ENCODE data around the gene POU2F2. TPM values are rescaled to one million over a fixed set of nuclear protein-coding genes. Genes with fewer than 3 reads are reported as not detected.

Gene POU2F2
- total RNA-seq, 4 donors from 2014 or later = 0.67 to 3.8 (median 1.0) TPM

GRCh38 chr19:42121036-42121621 is 11.1 kb downstream of the POU2F2 start:
- TF ChIP-seq POLR2A (IDR thresholded peaks at IDR 0.05) (no peak), CTCF (IDR thresholded peaks at IDR 0.05) (no peak)
- 55 to 68% methylated on average over 5 of the region's 5 CpGs for WGBS, 2 donors
- no peak overlapping the region for H3K4me3 ChIP-seq (ENCODE audit: low read depth, poor library complexity, severe bottlenecking)
- DNase-seq (ENCODE audit: low spot score in 2 of 2) = no peak
- intact Hi-C loops (cut with DNase I; ENCODE audit: low total_unique reads) = loop anchor here (10.0 kb wide), 1 partner anchor 194 kb away; the partner anchor contains the start of gene TMEM145

- intact Hi-C loops (cut with DNase I; ENCODE audit: low total_unique reads) = loop anchor here (10.0 kb wide), 1 partner anchor 194 kb away; the partner anchor contains the start of gene TMEM145
- TF ChIP-seq CTCF (IDR thresholded peaks at IDR 0.05) = no peak
- TF ChIP-seq POLR2A (IDR thresholded peaks at IDR 0.05) = no peak
- no peak overlapping the region for H3K4me3 ChIP-seq (ENCODE audit: low read depth, poor library complexity, severe bottlenecking)
- 89 to 94% methylated on average over 10 of the region's 10 CpGs for WGBS, 2 donors
- DNase-seq (ENCODE audit: low spot score in 2 of 2) = no peak
Observed at GRCh38 chr19:42120276-42120980, 11.8 kb downstream of the POU2F2 start.

- 85 to 96% methylated on average over 6 of the region's 6 CpGs for WGBS, 2 donors
- intact Hi-C loops (cut with DNase I; ENCODE audit: low total_unique reads) = no loop called here
- no peak for DNase-seq (ENCODE audit: low spot score in 2 of 2)
- no peak for TF ChIP-seq CTCF (IDR thresholded peaks at IDR 0.05)
- TF ChIP-seq POLR2A (IDR thresholded peaks at IDR 0.05) = no peak
- no peak overlapping the region for H3K4me3 ChIP-seq (ENCODE audit: low read depth, poor library complexity, severe bottlenecking)
Observed at GRCh38 chr19:42117076-42117475, 15.2 kb downstream of the POU2F2 start.

- intact Hi-C loops (cut with DNase I; ENCODE audit: low total_unique reads) = no loop called here
- no peak for DNase-seq (ENCODE audit: low spot score in 2 of 2)
- TF ChIP-seq POLR2A (IDR thresholded peaks at IDR 0.05) (no peak), CTCF (IDR thresholded peaks at IDR 0.05) (no peak)
- WGBS, 2 donors = 91 to 93% methylated on average over 20 of the region's 20 CpGs
- H3K4me3 ChIP-seq (ENCODE audit: low read depth, poor library complexity, severe bottlenecking) = no peak overlapping the region
Observed at GRCh38 chr19:42116308-42117075, 15.8 kb downstream of the POU2F2 start.

- H3K4me3 ChIP-seq (ENCODE audit: low read depth, poor library complexity, severe bottlenecking) = no peak overlapping the region
- DNase-seq (ENCODE audit: low spot score in 2 of 2) = no peak
- intact Hi-C loops (cut with DNase I; ENCODE audit: low total_unique reads) = no loop called here
- TF ChIP-seq POLR2A (IDR thresholded peaks at IDR 0.05) (no peak), CTCF (IDR thresholded peaks at IDR 0.05) (no peak)
- 83 to 90% methylated on average over 4 of the region's 4 CpGs for WGBS, 2 donors
Observed at GRCh38 chr19:42115705-42116104, 16.5 kb downstream of the POU2F2 start.

All from lower leg skin (tissue), 4 donors.